ENCODE data around the gene PLA1A.

The PLA1A gene

GRCh38 chr3:119632216-119632615 lies 34.5 kb downstream of the PLA1A start:
- no peak for FAIRE-seq
- DNase-seq (ENCODE audit: extremely low spot score, insufficient read length, low read depth): no peak

GRCh38 chr3:119632829-119633228 lies 35.1 kb downstream of the PLA1A start:
- FAIRE-seq (no peak), DNase-seq (ENCODE audit: extremely low spot score, insufficient read length, low read depth) (no peak)

- DNase-seq (ENCODE audit: extremely low spot score, insufficient read length, low read depth): no peak
- FAIRE-seq: no peak
These were observed 38.0 kb downstream of the PLA1A start for GRCh38 chr3:119635719-119636118.

- FAIRE-seq (no peak), DNase-seq (ENCODE audit: extremely low spot score, insufficient read length, low read depth) (no peak)
These were observed 38.6 kb downstream of the PLA1A start for GRCh38 chr3:119636249-119636648.

- DNase-seq (ENCODE audit: extremely low spot score, insufficient read length, low read depth) (no peak), FAIRE-seq (peak; percentile 57)
These were observed 39.4 kb downstream of the PLA1A start for GRCh38 chr3:119636891-119637611.

- no peak for DNase-seq (ENCODE audit: extremely low spot score, insufficient read length, low read depth)
- no peak for FAIRE-seq
These were observed 40.2 kb downstream of the PLA1A start for GRCh38 chr3:119637679-119638477.

- FAIRE-seq: no peak
- no peak for DNase-seq (ENCODE audit: extremely low spot score, insufficient read length, low read depth)
These were observed 42.0 kb downstream of the PLA1A start for GRCh38 chr3:119639494-119640350.

- DNase-seq (ENCODE audit: extremely low spot score, insufficient read length, low read depth): no peak
- no peak for FAIRE-seq
These were observed 43.7 kb downstream of the PLA1A start for GRCh38 chr3:119641416-119641815.

GRCh38 chr3:119642746-119643473 lies 45.2 kb downstream of the PLA1A start:
- FAIRE-seq (no peak), DNase-seq (ENCODE audit: extremely low spot score, insufficient read length, low read depth) (no peak)

- no peak for DNase-seq (ENCODE audit: extremely low spot score, insufficient read length, low read depth)
- FAIRE-seq: no peak
These were observed 45.8 kb downstream of the PLA1A start for GRCh38 chr3:119643528-119643927.

GRCh38 chr3:119644481-119644880 lies 46.8 kb downstream of the PLA1A start:
- FAIRE-seq (no peak), DNase-seq (ENCODE audit: extremely low spot score, insufficient read length, low read depth) (no peak)

GRCh38 chr3:119645813-119646212 lies 48.1 kb downstream of the PLA1A start:
- DNase-seq (ENCODE audit: extremely low spot score, insufficient read length, low read depth) (no peak), FAIRE-seq (no peak)

GRCh38 chr3:119647171-119647570 lies 49.5 kb downstream of the PLA1A start:
- DNase-seq (ENCODE audit: extremely low spot score, insufficient read length, low read depth): no peak
- no peak for FAIRE-seq

- DNase-seq (ENCODE audit: extremely low spot score, insufficient read length, low read depth) (no peak), FAIRE-seq (no peak)
These were observed 50.3 kb downstream of the PLA1A start for GRCh38 chr3:119647843-119648575.

GRCh38 chr3:119649761-119650160 lies 52.1 kb downstream of the PLA1A start:
- no peak for DNase-seq (ENCODE audit: extremely low spot score, insufficient read length, low read depth)
- no peak for FAIRE-seq

GRCh38 chr3:119652306-119653033 lies 54.8 kb downstream of the PLA1A start:
- no peak for FAIRE-seq
- no peak for DNase-seq (ENCODE audit: extremely low spot score, insufficient read length, low read depth)

- DNase-seq (ENCODE audit: extremely low spot score, insufficient read length, low read depth) (no peak), FAIRE-seq (no peak)
These were observed 56.2 kb downstream of the PLA1A start for GRCh38 chr3:119653876-119654275.

- no peak for DNase-seq (ENCODE audit: extremely low spot score, insufficient read length, low read depth)
- FAIRE-seq: peak; percentile 60
These were observed 60.4 kb downstream of the PLA1A start for GRCh38 chr3:119657887-119658702.

Data from GM18507 (cell line).